ENCODE results near the gene SWAP70.

Gene SWAP70

DNA sequence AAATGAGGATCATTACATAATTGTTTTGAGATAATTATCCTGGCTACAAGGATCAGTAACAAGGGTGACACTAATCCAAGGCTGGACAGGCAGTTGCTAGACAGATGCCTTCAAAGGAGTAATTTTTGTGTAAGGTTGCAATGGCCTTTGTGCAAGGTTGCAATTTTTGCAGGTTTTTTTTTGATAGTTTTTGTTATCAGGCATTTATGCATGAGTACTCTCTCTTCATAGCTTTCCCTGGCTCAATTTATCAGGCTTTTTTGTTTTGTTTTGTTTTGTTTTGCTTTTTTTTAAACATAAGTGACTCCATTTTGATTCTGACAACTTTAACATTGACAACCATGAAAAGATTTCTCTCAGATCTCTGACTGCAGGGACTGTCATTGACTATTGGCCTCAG is 110.2 kb downstream of the SWAP70 start:
- DNase-seq (ENCODE audit: low read depth in 2 of 2, low spot score in 1 of 2): no peak

GRCh38 chr11:9774591-9775397 is 110.9 kb downstream of the SWAP70 start:
- no peak for DNase-seq (ENCODE audit: low read depth in 2 of 2, low spot score in 1 of 2)

DNA sequence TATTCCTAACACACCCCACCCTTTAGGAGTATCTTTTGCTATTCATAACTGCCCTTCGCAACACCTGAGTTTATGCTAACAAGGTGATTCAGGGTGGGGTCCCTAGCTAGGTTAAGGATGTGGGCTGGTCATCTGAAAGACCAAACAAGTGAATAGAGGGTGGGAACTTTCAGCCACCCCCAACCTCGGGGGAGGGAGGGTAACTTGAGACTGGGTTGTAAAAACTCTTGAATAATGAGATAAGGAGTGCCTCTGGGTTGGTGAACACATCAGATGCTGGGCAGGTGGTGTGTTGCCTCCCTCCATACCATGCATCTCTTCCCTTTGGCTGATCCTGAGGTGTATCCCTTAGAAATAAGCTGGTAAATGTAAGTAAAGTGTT is 111.5 kb downstream of the SWAP70 start:
- no peak for DNase-seq (ENCODE audit: low read depth in 2 of 2, low spot score in 1 of 2)

- no peak for DNase-seq (ENCODE audit: low read depth in 2 of 2, low spot score in 1 of 2)
Measured at GRCh38 chr11:9776203-9776602, 112.3 kb downstream of the SWAP70 start.

DNA sequence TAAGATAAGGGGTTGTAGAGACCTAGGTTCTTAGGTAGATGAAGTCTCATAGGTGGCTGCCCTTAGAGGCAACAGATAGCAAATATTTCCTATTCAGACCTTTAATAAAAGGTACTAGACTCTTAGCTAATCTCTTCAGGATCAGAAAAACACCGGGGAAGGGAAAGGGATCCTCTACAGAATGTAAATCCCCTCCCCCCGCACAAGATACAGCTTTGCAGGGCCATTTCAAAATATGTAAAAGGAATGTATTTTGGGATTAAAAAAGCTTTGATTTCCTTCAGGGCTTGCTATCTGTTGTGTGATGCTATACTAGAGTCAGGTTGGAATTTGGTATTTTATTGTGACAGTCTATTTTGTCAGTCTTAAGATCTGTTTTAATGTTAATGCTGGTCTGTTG is 113.2 kb downstream of the SWAP70 start:
- no peak for DNase-seq (ENCODE audit: low read depth in 2 of 2, low spot score in 1 of 2)

GRCh38 chr11:9777525-9777924 is 113.6 kb downstream of the SWAP70 start:
- no peak for DNase-seq (ENCODE audit: low read depth in 2 of 2, low spot score in 1 of 2)

GRCh38 chr11:9780929-9781328 is 117.1 kb downstream of the SWAP70 start:
- DNase-seq (ENCODE audit: low read depth in 2 of 2, low spot score in 1 of 2): no peak

DNA sequence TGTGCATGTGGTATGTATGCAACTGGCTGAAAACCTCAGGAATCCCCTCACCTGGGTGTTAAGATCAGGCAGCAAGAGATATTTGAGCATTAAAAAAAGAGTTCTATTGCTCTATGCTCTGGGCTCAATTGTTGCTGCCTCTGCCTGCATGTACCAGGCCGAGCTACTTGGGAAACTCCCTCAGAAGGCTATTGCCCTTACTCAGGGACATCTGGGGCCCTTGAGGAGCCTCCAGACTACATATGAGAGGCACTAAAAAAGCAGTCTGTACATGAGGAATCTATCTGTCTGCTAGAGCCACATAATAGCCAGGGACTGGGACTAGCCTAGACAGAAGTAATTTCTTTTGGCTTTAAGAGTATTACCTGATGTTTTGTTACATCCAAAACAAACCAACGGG is 120.1 kb downstream of the SWAP70 start:
- DNase-seq (ENCODE audit: low read depth in 2 of 2, low spot score in 1 of 2): no peak

DNA sequence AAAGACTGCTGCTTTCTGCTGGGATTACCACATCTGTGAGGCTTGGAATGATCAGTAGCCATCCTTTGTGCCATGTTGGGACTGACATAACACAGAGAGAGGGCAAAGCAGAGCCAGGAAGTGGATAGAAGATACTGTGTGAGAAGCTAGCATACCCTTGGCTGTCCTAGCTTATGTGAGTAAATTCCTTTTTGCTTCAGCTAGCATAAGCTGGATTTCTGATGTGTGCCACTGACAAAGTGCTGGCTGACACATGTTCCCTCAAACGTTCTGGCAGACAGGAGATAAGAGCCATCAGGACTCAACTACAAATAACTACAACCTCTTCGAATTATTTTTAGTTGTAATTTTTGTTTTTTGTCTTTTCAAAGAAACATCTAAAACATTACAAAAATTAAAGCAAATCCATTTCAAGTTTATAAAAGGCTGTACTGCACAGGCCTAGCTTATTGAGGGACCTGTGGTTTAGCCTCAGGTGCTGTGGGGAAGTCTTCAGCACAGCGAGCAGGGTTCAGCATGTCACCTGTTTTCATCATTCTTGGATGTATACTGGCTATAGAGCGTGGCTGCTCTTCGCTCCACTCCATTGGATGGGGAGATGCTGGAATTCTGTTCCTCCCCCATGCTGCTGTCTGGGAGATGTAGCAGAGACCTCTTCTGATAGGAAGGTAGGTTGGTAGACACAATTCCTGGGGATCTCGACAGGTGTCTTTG is 120.9 kb downstream of the SWAP70 start:
- DNase-seq (ENCODE audit: low read depth in 2 of 2, low spot score in 1 of 2): no peak

GRCh38 chr11:9787260-9787659 is 123.4 kb downstream of the SWAP70 start:
- no peak for DNase-seq (ENCODE audit: low read depth in 2 of 2, low spot score in 1 of 2)

- DNase-seq (ENCODE audit: low read depth in 2 of 2, low spot score in 1 of 2): no peak
Measured at GRCh38 chr11:9787981-9788521, 124.2 kb downstream of the SWAP70 start.

DNA sequence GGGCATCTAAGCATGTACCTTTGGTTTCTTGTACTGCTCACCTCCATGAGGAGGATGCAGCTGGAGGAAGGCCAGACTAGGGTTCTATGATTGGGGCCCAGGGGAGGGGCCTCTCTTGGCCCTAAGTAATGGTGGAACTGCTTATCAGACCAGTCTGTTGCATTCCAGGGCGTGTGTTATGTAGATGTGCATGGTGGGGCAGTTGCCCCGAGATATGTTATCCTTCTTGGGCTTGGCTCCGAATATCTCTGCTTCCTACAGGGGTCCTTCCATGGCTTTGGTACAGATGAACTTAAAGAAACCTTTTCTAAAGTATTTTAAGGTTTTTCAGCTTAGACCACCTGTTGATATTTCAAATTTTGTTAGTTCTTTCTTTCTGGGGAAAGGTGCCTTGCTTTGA is 126.0 kb downstream of the SWAP70 start:
- DNase-seq (ENCODE audit: low read depth in 2 of 2, low spot score in 1 of 2): no peak

GRCh38 chr11:9790703-9791102 is 126.8 kb downstream of the SWAP70 start:
- DNase-seq (ENCODE audit: low read depth in 2 of 2, low spot score in 1 of 2): no peak

DNA sequence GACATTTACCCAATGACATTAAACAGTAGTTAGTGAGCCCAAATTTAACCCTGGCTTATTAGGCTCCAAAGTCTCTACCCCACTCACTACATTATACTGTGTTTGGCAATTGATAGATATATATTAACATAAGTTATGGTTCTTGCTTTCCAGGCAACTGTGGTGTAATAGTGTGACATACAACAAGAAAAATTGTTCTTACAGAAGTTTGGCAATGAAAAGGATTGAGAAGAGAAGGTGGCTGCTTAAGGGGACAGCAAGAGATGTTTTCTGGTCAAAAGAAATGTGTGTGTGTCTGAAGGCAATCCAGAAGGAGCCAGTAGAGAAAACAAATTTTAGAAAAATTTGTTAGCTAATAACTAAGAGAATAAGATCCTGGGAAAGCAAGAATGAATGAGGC is 132.4 kb downstream of the SWAP70 start:
- no peak for DNase-seq (ENCODE audit: low read depth in 2 of 2, low spot score in 1 of 2)

- DNase-seq (ENCODE audit: low read depth in 2 of 2, low spot score in 1 of 2): no peak
Measured at GRCh38 chr11:9796854-9797253, 133.0 kb downstream of the SWAP70 start.

DNA sequence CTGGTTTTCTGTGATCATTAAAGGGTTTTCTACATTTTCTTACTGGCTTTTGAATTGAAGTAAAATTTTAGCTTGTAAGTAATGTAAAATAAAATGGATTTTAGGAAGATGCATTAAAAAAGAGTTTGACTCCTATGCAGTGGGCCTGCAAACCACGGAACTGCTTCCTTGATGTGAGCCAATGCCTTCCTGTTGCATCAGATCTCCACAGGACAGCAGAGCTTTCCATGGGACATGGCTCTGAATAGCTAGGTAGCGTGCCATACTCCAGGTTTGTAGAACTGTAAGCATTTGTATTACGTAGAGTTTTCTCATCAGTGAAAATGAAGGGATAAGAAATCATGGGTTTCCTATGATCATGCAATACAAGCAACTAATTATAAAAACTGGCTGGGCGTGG is 133.4 kb downstream of the SWAP70 start:
- DNase-seq (ENCODE audit: low read depth in 2 of 2, low spot score in 1 of 2): no peak

DNA sequence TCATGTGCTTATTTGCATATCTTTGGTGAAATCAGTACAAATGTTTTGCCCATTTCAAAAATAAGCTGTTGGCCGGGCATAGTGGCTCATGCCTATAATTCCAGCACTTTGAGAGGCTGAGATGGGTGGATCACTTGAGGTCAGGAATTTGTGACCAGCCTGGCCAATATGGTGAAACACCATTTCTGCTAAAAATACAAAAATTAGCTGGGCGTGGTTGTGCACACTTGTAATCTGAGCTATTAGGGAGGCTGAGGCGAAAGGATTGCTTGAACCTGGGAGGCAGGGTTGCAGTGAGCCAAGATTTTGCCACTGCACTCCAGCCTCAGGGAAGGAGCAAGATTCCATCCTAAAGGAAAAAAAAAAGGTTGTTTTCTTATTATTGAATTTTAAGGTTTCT is 136.0 kb downstream of the SWAP70 start:
- DNase-seq (ENCODE audit: low read depth in 2 of 2, low spot score in 1 of 2): no peak

- no peak for DNase-seq (ENCODE audit: low read depth in 2 of 2, low spot score in 1 of 2)
Measured at GRCh38 chr11:9802291-9802861, 138.5 kb downstream of the SWAP70 start.

All from stimulated activated CD8-positive, alpha-beta memory T cell treated with anti-CD3 and anti-CD28 coated beads, Interleukin-4, amount 100 ng/mL, for 4 hours (primary cell).